SKM-1 (cell line): Measurements from ENCODE around the gene CREB5.
"Not testable (repeated sequence)": the region's sequence is repeated elsewhere in the genome, so short reads cannot be mapped to it uniquely, and the experiment has no call there.

Experiments used
- DNase-seq: peaks from one replicate; lab custom pipeline; 2025; ENCODE audit not compliant: unreplicated experiment; lab: John Stamatoyannopoulos, UW

Gene CREB5

DNA sequence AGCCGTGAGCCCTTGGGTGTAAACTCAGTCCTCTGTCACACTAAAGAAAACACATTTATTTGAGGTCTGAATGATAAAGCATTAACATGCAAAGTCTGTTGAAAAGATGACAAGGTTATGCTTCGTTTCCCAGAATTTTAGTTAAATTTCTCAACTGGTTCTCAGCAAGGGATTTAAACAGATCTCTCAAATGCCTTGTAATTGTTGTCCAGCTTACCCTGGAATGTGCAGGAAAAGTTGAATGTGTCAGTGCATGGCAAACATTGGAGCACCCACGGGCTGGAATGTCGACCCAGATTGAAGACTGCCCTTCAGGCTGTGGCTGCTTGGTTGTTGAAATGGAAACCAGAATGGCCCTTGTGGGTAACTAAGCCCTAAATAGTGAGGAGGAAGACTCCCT is 354.0 kb downstream of the CREB5 start:
- DNase-seq: no peak

DNA sequence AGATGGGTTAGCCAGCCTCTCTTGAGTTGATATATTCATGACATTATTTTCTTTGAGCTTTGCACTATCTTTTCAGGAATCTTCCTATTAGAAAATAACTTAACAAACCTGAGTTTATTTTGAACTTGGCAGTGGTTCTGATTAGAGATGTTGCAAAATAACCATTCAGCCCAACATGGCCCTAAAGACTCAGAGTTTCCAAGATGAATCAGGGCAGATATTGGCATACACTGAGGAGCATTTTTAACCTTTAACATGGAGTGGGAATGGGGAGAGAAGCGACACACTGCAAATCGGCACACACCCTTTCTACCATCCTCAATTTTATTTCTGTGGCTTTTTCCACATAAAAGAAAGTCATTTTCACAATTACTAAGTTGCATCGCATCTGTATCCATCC is 355.0 kb downstream of the CREB5 start:
- no peak for DNase-seq

- DNase-seq: no peak
Measured at GRCh38 chr7:28768577-28769147, 356.3 kb downstream of the CREB5 start.

DNA sequence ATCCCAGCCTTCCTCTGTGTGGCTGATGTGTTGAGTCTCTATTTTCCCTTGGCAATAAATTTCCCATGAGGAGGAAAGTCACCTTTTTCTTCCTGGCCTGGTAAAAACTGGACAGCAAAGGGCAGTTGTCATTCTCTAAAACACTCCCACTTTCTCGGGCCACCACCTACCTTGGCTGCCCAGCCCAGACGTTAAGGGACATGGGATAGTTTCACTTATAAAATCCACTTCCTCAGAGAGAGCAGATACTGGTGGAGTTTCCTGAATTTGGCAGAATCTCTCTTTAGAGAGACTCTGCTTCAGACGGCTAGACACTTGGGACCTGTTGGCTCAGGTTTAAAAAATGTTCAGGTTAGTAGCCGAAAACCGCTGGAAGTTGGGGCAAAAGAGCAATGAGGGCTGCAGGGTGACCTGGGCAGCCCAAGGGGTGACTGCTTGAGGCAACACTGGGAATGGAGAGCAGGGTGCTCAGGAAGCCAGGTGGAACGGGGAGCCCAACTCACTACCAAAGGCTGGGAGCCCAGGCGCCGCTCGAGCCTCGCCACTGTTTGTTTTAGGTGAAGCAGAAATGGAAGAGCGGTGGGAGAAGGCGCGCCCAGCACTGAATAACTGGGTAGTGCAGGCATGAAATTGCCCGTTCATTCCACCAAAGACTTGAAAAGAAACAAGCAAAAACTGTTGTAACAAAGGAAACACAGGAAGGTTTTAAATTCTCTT is 359.7 kb downstream of the CREB5 start:
- DNase-seq: no peak

DNA sequence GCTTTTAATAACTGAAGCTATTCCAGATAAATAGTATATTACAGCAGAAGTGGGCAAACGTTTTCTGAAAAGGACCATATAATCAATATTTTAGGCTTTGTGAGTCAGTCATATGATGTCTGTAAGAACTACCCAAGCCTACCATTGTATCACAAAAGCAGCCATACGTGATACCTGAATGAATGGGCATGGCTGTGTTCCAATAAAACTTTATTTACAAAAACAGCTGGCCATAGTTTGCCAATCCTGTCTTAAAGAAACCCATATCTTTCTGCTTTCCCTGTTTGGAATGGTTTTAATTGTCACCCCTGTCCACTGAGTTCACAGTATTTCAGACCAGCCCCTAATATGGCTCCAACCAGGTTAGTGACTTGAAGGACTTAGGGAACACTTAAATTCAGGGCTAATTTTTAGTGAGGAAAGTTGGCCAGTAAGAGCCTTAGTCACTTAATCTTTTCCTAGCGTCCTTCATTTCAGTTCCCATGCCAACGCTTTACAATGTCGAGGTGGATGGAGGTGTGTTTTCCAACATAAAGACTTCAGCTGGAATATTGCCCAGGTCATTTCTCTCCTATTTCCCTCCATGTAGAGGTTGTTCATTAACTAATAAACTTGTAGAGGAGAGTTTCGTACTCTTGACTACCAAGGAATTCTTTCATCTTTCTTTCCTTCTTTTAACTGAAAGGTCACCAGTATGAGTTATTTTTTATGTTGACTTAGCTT is 361.3 kb downstream of the CREB5 start:
- no peak for DNase-seq

GRCh38 chr7:28774261-28774988 is 362.1 kb downstream of the CREB5 start:
- DNase-seq: no peak

DNA sequence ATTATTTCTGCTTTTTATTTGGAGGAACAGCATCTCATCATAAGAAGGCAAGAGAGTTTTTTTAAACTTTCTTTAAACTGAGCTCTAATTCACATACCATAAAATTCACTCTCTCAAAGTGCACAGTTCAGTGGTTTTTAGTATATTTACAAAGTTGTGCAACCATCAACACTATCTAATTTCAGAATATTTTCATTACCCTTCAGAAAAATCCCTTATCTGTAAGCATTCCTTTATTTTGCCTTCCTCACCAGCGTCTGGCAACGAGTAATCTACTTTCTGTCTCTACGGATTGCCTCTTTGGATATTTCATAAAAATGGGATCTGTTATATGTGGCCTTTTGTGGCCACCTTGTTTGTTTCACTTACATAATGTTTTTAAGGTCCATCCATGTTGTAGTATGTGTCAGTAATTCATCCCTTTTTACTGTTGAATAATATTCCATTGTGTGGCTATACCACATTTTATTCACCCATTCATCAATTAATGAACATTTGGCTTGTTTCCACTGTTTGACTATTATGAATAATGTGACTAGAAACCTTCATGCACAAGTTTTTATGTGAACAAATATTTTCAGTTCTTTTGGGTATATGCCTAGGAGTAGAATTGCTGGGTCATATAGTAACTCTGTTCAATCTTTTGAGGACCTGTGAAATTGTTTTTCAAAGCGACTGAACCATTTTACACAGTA is 364.3 kb downstream of the CREB5 start:
- no peak for DNase-seq

GRCh38 chr7:28778786-28779185 is 366.5 kb downstream of the CREB5 start:
- DNase-seq: no peak

DNA sequence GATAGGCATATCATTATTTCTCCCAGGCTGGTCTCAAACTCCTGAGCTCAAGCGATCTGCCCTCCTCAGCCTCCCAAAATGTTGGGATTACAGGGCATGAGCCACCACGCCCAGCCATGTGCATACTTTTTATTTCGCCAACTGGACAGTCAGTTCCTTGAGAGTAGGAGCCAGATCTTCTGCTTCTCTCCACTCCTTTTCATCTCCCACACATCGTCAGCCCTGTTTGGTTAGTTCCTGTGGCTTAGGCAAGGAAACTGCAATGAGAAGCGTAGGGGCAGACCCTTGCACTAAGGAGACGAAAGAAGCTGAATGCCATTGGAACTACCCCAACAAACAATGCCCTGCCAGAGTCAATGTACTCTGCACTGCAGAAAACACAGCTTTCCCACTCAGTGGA is 367.6 kb downstream of the CREB5 start:
- no peak for DNase-seq

GRCh38 chr7:28782362-28782761 is 370.0 kb downstream of the CREB5 start:
- DNase-seq: no peak

DNA sequence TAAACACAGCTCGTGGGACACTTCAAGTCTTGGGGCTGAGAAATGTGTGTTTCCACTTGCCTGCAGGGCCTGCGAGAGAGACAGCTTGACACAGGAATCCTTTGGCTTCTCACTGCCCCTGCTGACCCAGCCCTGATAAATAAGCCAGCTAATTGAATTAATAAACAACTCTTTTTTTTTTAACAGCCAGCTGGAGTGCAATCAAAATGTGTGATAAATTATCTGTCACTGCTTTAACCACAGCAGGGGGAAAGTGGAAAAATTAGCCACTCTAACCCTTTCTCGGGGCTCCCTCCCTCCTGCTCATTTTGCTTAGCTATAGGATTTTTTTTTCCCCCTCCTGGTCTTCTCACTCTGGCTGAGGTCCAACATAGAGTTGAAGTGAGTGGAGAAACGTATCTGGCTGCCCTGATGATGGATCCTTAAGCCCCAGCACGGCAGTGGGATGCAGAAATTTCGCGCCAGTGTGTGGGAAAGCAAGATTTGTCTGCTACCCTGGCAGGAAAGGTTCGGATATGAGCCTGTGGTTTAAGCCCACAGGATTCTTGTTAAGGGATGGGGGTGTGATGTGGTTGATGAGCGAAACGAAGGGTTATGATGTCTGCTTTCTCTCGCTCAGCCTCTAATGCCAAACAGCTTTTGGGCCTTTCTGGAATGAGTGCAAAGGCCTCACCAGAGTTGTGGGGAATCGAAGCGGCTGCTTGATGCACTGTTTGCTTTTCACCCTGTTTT is 372.0 kb downstream of the CREB5 start:
- DNase-seq: no peak

- no peak for DNase-seq
Measured at GRCh38 chr7:28785041-28785995, 373.0 kb downstream of the CREB5 start.

DNA sequence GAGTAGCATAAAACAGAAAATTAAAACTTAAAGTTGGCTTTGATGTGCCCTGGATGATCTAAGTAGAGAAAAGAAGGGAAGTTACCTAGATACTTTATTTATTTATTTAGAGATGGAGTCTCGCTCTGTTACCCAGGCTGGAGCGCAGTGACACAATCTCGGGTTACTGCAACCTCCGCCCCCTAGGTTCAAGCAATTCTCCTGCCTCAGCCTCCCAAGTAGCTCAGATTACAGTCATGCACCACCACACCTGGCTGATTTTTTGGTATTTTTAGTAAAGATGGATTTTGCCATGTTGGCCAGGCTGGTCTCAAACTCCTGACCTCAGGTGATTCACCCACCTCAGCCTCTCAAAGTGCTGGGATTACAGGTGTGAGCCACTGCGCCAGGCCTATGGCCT is 373.8 kb downstream of the CREB5 start:
- not testable (repeated sequence) for DNase-seq

GRCh38 chr7:28787106-28787505 is 374.8 kb downstream of the CREB5 start:
- DNase-seq: no peak

DNA sequence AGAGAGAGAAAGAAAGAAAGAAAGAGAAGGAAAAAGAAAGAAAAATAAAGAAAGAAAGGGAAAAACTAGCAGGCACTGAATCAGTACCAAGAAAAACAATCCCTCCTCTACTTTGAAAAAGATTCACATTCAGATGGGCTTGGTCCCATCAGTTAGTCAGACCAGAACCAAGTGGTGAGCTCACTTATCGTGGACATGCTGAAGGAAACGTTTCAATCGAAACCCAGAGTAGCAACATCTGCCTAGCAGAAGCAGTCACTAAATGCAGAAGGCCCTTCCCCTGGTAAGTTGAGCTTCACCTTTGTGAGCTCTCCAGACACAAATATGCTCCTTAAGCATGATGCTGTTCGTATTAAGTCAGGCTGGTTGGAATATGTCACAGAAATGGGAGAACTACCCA is 378.1 kb downstream of the CREB5 start:
- DNase-seq: no peak

- DNase-seq: no peak
Measured at GRCh38 chr7:28792858-28793257, 380.5 kb downstream of the CREB5 start.

GRCh38 chr7:28793381-28794085 is 381.2 kb downstream of the CREB5 start:
- DNase-seq: no peak

DNA sequence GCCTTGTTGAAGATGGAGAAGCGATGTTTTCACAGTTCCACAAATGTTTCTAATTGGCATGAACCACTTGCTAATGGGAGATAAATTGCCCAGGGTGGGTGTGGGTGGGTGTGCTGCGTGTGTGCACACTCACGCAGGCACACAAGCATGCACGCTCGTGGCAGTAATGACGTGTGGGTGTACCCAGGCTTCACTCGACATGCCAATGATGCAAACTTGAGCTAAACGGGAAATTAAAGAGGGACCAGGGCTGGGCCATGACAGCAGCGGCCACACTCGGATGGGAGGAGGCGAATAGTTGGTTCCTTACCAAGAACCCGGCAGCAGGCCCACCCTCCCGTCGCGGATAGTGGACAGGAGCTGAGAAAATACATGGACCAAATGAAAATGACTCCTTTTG is 386.0 kb downstream of the CREB5 start:
- no peak for DNase-seq

DNA sequence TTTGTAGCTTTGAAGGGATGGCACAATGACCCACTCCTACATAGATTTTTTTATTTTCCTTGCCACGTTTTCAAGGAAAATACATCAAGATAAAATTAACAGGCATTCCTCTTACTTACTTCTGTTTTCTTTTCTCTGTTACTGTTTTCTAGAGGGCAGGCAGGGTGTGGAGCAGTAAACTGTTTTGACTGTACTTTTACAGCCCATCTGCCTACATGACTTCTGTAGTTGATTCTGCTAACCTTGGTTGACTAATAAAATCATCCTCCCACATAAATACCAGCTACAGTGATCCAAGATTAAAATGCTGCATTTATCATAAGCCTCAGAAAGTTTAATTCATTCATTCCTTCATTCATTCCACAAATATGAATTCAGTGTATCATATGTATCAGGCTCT is 387.3 kb downstream of the CREB5 start:
- DNase-seq: no peak
